Bronchial epithelial cell (primary cell): ENCODE data around the gene TBC1D3B. TPM values are rescaled to one million over a fixed set of nuclear protein-coding genes. Genes with fewer than 3 reads are reported as not detected.
"Not testable (repeated sequence)": the region's sequence is repeated elsewhere in the genome, so short reads cannot be mapped to it uniquely, and the experiment has no call there.

Source experiments
- DNase-seq: peaks from one replicate; pipeline ENCODE4 v3.0.0-alpha.2; 2010; ENCODE audit warnings: low read depth
- FAIRE-seq: peaks from 2 replicates; lab custom pipeline; 2011; peaks lifted over from hg19 to GRCh38; lab: Jason Lieb, UNC
- H3K27me3 ChIP-seq: 2 replicates; pipeline ENCODE4 v1.5.1; 2011; ENCODE audit warnings: low read length; ENCODE audit not compliant: control insufficient read depth, insufficient read depth
- H3K36me3 ChIP-seq: 2 replicates; pipeline ENCODE4 v1.5.1; 2011; ENCODE audit warnings: low read length; ENCODE audit not compliant: control insufficient read depth, insufficient read depth
- H3K4me3 ChIP-seq: 2 replicates; pipeline ENCODE4 v1.5.1; 2011; ENCODE audit warnings: mild to moderate bottlenecking, low read depth, low read length, control low read depth
- CTCF ChIP-seq: IDR thresholded peaks from 2 replicates; pipeline ENCODE4 v1.5.1; 2011; ENCODE audit warnings: mild to moderate bottlenecking, moderate library complexity, low read length, control low read depth, inconsistent platforms; ENCODE audit not compliant: insufficient read depth, severe bottlenecking
- total RNA-seq: library from RNA; depleted of rRNA; stranded (reverse); fragments of >200 nt; gene quantifications from 2 replicates; pipeline ENCODE4 v1.2.1, GENCODE V29; 2014

Gene TBC1D3B
- total RNA-seq: 0.79 and 3.1 TPM in 2 replicates

GRCh38 chr17:36176536-36176935, at the start of gene TBC1D3B:
TSS of gene TBC1D3B (minus strand) at chr17:36176636. CDS start at chr17:36175050, 1,586 bp downstream.
- H3K27me3 ChIP-seq, H3K36me3 ChIP-seq, DNase-seq, FAIRE-seq, H3K4me3 ChIP-seq: not testable (repeated sequence)

DNA sequence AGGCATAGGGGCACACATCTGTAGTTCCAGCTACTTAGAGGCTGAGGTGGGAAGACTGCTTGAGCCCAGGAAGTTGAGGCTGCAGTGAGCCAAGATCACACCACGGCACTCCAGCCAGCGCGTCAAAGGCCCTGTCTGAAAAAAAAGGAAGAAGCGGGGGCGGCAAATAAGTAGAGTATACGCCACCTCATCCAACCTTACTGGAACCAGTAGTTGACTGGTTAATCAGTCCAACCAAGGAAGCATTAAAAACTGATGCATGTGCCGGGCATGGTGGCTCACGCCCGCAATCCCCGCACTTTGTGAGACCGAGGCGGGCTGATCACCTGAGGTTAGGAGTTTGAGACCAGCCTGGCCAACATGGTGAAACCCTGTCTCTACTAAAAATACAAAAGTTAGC, 46.5 kb upstream of the TBC1D3B start:
- DNase-seq, FAIRE-seq, H3K27me3 ChIP-seq: not testable (repeated sequence)

GRCh38 chr17:36221581-36222100, 45.2 kb upstream of the TBC1D3B start:
- not testable (repeated sequence) for FAIRE-seq, H3K4me3 ChIP-seq, H3K27me3 ChIP-seq, DNase-seq, H3K36me3 ChIP-seq

More for the DNA sequence above, 46.5 kb upstream of the TBC1D3B start:
- not testable (repeated sequence) for H3K36me3 ChIP-seq, H3K4me3 ChIP-seq

- FAIRE-seq, H3K36me3 ChIP-seq, H3K4me3 ChIP-seq, DNase-seq, H3K27me3 ChIP-seq: not testable (repeated sequence)
Observed at GRCh38 chr17:36220737-36221580, 44.5 kb upstream of the TBC1D3B start.

DNA sequence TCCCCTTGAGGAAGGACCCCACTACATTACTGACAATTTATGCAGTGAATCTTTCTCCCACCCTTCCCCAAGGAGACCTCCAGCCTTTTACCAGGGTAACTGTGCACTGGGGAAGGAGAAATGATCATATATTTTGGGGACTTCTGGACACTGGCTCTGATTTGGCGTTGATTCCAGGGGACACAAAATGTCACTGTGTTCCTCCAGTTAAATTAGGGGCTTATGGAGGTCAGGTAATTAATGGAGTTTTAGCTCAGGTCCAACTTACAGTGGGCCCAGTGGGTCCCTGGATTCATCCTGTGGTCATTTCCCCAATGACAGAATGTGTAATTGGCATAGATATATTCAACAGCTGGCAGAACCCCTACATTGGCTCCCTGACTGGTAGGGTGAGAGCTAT, 43.1 kb upstream of the TBC1D3B start:
- H3K27me3 ChIP-seq, H3K36me3 ChIP-seq, DNase-seq, H3K4me3 ChIP-seq, FAIRE-seq: not testable (repeated sequence)

DNA sequence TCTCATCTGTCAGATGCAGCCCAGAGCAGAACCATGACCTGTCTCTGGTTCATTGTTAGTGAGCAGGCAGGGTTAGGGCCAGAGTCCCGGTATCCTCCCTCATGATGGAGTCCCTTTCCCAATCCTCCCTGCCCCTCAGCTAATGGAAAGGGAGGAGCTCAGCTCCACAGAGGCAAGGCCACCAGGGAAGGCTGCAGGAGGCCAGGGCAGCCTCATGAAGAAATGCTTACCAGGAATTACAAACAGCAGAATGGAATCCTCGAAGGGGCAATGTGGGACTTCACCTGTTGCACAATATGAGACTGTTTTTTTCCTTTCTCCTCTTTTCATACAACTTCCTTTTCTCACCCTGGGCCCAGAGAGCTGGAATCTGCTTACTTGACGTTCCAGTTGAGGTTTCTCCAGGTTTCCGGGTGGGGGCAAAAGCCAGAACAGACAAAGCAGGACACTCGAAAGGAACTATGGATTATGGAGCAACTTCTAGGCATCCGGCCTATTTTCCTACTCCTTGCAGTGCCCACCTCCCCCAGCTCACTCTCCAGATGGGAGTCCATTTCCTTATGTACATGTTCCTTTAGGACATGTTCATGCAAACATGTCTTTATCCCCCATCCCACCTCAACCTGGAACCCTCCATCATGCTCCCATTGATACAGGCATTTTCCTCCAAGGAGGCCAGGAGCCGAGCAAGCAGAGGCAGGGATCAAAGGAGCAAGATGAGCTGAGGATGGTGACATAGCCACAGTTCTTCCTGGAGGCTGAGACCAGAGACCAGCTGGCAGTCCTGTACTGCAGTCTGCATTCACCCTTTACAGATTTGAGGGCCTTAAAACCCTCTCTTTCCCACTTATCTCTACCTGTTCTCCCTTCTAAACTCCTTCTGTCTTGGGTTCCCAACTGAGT, 39.2 kb upstream of the TBC1D3B start:
- H3K27me3 ChIP-seq, DNase-seq, H3K4me3 ChIP-seq, FAIRE-seq, H3K36me3 ChIP-seq: not testable (repeated sequence)

GRCh38 chr17:36214918-36215317, 38.5 kb upstream of the TBC1D3B start:
- H3K27me3 ChIP-seq: no peaks in the 10 kb centered on the region
- H3K36me3 ChIP-seq: no peaks in the 10 kb centered on the region
- no peak for TF ChIP-seq CTCF
- DNase-seq (no peak), FAIRE-seq (no peak)
- H3K4me3 ChIP-seq: no peak overlapping the region

DNA sequence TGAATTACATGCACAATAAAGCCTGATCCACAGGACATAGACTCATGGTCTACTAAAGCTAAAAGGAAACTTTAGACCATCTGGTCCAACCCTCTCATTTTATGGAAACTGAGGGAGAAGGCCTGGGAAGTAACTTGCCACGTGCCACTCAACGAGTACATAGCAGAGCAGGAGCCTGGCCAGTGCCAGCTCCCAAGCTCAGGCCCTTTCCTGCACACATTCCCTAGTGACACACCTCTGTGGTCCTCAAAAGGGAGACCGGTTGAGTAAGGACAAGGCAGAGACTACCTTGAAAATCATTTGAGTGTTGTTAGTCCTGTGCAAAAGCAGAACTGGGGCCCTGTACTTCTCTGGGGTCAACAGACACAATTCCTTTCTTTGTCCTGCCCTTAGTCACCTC, 37.3 kb upstream of the TBC1D3B start:
- TF ChIP-seq CTCF: no peak
- Histone ChIP-seq H3K27me3 (no peaks in the 10 kb centered on the region), H3K36me3 (no peaks in the 10 kb centered on the region), H3K4me3 (no peak overlapping the region)
- FAIRE-seq: no peak
- DNase-seq: no peak
